ENCODE measurements around the gene CDH4.

The CDH4 gene

DNA sequence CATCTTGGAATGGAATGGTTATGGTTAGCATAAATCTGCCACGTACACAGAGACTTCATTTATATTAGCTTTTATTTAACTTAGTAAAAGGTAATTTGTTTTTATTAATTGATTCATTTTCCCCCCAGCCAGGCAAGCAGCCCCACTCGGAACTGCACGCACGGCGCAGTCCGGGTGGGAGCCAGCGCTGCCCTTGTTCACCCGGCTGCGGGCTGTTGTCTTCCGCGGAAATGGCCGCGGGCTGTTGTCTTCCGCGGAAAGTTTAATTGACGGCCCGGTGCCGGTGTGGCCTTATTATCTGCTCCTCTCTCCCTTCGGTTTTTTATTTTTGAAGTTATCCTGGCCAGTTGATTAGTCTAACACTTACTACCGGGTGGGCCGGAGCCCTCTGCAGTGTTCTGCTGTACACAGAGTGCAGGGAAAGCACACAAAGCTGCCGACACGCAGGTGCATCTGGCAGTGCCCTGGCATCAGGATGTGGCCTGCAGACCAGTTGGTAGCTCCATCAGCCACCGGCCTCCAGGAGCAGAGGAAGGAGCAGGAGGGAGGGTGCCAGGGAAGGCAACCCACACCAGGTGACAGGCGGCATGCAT lies 270.5 kb downstream of the CDH4 start:
- no peak for DNase-seq

DNA sequence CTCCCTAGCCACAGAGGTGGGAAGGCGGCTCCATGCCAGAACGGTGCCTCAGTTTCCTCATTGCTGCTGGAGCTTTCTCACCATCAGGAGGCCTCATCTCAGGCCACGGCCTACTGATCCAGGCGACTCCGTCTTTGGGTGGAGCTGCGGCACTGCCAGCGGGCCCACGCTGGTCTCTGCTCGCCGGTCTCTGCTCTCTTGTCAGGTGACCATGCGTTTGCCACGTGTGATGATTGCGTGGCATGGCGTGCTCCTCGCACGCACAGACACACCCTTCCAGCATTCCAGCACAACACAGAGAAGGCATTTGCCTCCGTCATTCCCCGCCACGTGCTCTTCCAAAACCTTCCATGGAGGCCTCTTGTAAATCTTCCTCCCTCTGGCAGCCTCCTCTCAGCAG lies 271.1 kb downstream of the CDH4 start:
- no peak for DNase-seq

DNA sequence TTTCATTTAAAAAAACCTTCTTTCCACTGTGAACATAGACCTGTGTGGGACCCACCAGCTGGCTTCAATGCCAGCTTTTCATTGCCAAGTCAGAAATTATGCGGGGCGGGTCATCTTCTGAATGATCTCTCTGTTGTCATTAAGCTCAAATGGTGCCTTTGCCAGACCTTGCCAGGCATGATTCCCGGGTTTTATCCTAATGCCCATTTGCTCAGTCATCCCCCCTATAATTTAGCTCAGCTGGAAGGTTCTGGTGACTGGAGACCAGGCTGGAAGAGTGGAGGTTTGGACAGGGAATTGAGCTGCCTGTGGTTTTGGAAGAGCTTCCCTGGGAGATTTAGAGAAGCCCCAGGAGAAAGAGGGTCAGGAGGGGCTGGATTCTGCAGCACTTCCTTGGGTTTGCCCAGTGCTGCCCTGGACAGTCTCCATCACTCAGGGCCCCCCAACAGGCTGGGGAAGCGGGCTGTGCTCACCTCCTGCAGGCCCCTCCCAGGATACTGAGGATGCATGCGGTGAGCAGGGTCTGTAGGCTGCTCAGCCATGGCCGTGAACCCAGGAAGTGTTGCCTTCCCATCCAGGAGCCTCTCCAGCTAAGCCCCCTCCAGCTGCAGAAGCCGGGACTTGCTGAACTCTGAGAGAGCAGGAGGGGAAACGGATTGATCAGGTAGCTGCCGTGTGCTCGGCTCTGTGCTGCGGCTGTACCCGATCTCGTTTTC lies 273.0 kb downstream of the CDH4 start:
- no peak for DNase-seq

DNA sequence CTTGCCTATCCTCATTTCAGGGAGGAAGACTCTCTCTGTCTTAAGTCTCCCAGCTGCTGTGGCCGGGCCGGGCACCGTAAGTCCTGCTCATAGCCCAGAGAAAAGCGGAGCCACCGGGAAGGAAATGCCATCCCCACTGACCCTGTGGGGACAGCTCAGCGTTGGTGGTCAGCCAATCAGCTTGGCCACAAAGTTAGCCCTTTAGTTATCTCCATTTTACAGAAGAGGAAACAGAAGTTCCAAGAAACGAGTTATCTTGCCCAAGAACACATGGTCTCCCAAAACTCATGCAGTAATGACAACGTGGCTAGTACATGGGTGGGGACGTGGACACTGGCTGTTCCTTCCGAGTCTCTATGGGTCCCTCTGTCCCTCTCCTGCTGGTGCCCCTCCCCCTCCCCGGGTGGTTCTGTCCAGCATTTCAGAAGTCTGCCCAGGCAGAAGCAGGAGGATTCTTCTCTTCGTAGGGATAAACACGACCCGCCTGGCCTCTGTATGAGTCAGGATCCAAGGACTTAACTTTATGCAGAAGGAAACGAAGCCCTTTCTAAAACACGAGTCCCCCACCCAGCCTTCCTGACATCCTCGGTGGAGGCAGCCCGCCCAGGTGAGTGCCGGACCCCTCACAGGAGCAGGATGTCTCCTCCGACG lies 273.8 kb downstream of the CDH4 start:
- DNase-seq, result no peak

DNA sequence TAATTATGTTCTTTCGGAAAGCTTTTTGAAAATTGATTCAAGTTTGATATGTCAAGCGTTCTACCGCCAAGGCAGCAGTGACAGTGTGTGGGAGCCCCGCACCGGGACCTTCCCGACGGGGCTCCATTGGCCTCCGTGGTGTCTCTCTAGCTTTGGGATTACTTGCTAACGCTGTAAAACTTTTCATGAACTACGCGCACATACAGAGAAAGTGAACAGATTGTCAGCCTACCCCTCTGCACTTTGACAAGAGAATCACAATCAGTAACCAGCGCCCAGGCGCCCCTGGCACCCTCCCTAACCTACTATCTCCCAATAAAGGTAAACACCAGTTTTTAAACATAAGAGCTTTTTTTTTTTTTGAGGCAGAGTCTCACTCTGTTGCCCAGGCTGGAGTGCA lies 274.8 kb downstream of the CDH4 start:
- no peak for DNase-seq

DNA sequence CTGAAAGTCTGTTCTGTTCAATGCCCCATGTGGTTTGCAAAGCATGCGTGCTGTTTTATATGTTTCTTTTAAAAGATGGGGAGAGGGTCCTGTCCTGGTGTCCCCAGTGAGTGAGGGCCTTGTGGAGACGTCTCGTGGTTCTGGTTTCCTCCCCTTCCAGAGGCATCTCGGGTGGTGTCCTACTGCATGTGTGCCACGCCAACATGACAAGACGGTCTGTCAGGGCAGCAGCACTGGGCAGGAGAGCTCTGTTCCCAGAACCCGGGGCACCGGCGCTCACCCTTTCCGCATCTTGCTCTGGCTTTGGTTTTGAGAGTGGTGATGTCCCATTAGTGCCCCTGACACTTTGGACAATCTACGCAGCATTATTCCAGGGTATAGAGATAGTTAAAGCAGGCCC lies 275.6 kb downstream of the CDH4 start:
- no peak for DNase-seq

DNA sequence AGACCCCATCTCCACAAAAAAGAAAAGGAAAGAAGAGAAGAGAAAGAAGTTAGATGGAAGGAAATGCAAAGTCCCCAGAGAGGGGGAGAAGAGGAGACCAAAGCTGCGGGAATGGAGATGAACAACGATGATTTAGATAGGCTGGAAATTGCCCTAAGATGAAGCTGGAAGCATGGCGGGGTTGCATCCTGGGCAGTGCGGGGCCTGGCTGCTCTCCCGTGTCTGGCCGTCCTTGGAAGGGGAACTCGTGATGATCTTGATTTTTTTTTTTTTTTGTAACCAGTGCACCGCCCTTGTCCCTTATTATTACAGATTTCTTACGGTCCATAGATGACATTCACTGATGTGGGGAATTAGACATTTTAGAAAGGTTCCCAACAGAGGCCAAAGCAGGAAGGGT lies 276.5 kb downstream of the CDH4 start:
- DNase-seq, result no peak

DNA sequence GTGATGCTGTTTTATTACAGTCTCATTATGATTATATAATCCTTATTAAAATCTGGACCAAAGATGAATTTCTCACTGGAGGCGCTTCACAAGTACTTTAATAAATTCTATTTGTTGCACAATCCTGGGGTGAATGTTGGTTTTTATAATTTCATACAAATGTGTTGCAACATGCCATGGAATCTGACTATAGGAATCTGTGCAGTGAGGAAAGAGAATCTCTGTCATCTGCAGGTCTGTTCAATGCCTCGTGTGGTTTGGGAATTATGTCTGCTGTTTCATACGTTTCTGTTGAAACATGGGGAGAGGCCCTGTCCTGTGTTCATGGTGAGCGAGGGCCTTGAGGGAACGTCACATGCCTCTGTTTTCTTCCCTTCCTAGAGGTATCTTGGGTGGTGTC lies 277.3 kb downstream of the CDH4 start:
- DNase-seq, result no peak

DNA sequence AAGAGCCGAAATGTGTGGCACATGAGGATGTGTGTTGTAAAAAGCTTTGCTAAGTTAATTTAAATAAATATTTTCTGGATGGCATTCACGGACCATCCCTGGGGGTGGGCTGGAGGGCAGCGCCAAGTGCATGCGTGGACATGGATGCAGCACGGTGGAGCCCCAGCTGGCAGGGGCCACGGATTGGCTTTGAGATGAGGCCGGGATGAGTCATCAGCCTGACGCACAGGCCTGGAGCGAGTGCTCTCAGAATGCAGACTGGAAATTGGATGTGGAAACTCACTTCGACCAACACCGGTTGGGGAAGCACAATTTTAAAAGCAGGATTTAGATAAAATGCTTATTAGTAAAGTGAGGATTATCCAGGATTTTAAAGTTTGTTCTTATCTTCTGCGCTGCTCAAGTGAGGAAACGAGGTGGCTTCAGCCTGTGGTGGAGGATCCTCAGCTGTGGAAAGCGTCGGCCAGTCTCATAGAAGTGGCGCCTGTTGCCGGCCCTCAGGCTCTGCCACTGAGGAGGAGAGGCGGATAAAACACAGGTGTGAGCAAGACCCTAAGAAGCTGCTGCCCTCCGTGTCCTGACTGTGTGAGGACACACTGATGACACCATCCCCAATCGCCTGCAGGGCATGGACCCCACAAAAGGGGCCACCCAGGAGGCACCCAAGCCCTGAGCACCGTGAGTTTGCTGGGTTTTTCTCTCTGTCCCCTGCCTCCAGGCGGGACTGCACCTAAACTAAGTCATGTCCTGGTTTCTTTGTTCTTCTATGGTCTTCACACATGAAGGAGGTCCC lies 279.7 kb downstream of the CDH4 start:
- no peak for DNase-seq

DNA sequence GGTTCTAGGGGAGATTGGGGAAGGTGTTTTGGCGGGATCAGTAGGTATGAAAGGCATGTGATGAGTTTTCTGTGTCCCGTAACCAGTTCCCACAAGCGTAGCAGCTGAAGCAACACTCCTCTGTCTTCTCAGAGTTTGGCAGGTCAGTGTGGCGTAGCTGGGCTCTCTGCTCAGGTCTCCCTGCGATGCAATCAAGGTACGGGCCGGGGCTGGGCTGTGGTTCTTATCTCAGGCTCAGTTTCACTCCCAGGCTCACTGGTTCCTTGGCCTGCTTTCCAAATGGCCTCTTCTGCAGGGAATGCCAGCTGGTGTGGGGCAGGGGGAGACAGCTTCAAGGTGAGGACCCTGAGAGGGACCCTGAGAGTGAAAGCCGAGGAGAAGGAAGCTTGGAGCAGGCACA lies 280.7 kb downstream of the CDH4 start:
- DNase-seq, result no peak

DNA sequence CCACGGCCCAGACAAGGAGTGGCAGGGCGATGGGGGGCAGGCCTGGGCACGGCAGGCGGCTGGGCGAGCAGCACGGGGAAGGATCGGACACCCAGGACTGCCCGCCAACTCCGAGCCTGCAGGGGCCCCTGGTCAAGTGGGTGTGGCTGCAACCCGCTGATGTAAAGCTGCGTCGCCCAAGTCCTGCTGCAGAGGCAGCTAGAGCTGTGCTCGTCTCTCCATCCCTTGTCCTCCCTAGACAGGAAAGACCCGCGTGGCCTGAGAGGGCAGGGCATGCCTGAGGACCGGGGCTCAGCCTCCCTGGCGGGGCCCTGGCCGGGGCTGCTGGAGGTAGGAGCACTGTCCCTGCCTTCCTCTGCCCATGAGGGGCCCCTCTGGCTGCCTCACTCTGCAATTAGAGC lies 281.2 kb downstream of the CDH4 start:
- DNase-seq, result no peak

DNA sequence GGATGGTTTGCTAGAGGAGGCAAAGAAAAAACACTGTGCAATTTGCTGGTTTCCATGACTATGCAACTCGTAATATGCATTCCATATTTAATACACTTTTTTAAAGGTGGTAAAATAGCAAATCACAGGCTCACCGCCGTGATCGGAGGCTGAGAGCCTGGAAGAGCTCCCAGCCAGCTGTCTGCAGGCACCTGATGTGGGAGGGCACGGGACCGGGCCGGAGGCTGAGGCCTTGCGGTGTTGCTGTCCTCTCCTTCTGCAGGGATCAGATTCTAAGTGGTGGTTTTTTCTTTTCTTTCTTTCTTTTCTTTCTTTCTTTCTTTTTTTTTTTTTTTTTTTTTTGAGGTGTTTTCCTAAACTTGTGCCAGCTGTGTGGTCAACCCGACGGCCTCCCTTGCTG lies 282.3 kb downstream of the CDH4 start:
- DNase-seq, result no peak

DNA sequence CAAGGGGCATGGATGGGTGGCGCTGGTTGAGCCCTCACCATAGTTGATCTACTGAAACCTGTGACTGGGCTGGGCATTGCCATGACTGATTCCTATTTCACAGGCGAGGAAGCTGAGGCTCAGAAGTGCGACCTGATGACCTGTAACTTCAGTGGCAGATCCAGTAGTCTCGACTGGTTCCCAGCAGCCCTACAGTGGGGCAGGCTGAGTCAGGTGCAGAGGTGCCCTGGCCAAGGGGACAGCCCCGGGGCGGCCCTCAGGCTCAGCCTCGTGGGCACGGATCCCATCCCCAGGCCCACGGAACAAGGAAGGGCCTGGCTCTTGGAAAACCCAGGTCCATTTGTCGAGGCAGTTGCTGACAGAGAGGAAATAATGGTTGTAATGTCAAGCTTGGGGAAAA lies 283.0 kb downstream of the CDH4 start:
- no peak for DNase-seq

DNA sequence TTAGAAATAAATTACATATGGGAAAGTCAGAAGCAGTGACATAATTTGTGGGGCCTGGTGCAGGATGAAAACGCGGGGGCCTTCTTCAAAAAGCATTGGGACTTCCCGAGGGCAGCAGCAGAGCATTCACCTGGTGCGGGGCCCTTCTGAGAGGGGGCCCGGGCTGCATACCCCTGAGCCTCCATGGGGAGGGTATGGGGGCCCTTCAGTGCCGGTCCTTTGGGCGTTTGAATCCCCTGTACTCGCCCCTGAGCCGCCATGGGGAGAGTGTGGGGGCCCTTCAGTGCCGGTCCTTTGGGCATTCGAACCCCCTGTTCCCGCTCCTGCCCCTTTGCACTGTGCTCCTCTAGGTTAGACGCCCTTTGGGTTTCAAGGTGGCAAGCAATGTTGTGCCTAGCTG lies 283.5 kb downstream of the CDH4 start:
- DNase-seq, result no peak

DNA sequence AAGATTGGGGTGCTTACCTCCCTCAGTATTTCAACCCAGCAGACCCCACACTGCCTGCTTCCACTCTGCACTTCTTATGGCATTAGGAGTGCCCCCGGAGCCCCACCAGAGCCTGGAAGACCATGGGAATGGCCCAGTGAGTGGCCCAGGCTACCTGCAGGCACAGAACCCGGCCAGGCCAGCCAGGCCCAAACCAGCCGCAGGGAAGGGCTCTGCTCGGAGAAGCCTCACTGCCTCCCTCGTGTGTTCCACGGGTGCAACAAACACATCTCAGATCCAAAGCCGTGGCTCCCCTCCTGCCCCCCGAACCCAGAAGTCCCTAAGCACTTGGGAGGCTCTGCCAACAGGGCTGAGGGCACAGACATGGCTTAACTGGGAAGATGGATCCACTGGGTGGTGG lies 283.9 kb downstream of the CDH4 start:
- DNase-seq, result no peak

DNA sequence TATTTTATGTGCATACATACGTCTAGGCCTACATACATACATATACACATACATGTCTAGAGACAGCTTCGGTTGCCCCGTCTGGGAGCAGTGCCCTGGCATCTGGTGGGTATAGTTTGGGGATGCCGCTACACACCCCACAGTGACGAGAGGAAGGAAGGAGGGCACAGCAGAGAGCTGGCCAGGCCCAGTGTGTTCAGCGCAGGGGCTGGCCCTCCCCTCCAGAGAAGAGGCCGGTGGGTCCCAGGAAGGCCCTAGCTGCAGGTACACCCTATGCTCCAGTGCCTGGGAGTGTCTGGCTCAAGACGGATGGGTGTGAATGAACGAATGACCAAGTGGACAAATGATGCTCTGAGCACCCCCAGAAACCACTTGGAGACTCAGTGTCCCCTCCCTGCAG lies 284.6 kb downstream of the CDH4 start:
- no peak for DNase-seq

DNA sequence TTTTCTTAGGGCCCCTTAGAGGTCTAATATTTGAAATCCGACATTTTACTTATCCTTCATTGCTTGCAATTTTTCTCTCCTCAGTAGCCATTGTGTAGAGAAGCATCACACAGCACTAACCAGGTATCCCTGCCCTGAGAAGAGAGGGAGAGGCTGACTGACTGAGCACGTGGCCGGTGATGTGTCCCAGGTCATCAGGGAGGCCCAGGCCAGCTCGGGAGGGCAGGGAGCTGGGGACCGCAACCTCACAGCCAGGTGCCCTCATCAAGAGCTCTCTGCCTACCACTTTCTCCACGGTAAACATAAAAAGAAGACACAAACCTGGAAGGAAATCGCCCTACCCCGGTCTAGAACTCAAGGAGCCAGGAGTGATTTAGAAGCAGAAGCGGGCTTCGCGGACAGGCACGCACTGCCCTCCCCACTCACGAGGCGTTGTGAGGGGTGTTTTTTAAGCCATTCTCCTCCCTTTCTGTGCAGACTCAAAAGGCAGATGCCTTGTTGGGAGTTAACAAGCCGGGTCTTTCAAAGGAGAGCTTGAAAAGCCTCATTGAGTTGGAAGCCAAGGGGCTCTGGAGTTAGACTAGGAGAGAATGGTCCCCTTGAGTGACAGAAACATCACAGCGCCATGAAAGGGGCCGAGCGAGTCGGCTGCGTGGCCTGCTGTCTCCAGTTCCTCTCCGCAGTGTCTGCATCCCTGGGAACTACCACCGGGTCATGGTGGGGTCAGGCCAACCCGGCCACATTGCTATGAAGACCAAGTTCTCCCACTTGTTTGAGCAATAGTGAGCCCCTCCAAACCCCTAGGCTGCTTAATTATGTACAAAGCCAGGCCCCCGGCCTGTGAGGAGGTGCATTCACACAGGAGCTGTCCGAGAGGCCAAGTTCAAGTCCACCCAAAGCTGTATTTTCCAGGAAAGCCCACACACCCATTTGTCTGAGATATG lies 285.4 kb downstream of the CDH4 start:
- DNase-seq, result no peak

DNA sequence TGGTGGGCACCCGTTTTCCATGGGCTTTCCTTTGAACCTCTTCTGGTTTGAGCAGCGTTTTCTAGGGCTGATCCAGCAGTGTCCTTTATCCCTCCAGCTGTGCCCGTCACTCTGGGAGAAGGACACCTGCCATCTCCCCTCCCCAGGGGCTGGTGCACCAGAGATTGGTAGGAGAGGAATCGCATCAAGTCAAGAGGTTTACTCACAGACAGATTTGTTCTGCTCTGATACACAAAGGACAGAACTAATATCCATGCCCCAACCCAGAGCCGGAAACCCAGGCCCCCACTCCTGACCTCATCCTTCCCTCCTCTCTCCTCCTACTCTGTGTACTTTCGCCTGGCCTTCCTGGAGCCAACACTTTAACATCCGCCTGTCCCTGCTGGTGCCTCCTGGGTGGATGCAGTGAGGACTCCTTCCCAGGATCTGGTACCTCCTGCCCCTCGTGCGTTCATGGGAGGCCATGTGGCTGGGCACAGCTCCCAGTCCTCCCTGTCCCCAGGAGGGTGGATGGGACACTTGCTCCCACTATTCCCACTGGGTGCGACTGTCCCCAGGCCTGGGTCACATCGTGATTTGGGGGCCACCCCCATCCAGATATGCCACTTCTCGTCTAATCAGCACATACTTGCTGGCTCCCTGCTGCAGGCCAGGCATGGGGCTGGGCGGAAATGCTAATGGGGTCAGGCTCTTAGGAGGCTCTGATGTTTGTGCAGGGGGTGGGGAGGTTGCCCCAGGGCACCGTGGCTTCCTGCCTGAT lies 286.3 kb downstream of the CDH4 start:
- DNase-seq, result no peak

DNA sequence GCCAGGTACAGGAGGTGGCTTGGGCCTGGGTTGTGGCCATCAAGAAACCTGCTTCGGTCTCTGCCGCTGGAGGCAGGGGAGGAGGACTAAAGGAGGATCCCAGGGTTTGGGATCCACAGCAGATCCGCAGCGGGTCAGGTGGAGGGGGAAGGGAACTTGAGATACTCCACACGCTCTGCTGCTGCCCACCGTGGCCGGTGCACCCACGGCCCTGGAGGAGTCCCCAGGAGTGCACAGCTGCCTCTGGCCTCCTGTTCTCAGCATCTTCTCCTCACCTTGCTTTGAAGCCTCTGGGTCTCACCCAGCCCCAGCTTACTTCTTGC lies 286.8 kb downstream of the CDH4 start:
- DNase-seq, result no peak

DNA sequence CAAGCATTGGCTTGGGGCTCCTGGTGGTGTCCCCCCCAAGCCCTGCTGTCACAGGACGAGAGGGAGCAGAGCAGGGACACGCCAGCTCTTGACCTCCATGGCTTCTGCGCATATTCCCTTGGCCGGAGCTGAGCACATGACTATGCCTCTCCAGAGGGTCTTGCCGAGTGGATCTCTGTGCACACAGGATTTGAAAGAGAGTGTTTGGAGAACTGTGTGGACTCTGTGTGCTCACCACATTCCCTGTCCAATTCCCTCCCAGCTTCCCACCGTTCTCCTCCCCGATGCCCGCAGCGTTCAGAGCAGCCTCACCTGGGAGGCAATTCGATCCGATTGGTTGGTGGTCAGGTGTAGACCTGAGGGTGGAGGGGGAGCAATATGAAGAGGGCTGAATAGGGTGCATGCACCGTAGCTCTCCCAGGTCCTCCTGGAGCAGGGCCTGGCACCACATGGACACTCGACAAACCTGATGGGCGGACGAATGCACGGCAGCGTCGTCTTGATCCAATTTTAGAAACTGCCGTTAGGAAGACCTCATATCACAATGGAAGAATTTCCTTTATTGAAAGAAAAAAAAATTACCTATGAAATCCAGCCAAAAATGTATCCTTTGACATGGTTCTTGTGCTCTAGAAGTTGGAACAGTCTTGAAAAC lies 287.8 kb downstream of the CDH4 start:
- DNase-seq, result no peak

DNA sequence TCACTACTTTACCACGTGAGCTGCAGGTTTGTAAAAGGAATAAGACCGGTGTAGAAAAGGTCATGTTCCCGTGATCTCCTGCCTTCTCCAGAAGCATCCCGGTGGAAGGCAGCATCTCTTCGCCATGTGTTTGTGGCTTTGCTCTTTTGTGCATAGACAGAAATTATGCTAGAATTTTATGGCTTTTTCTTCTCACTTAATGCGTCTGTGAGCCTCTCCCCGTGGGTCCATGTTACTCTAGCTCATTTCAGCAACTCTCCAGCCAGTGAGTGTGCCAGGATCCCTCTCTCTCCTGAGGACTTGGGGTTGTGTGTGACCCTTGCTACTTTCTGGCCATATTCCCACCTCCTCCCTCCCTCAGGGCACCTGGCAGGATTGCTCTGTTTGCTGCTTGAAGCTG lies 289.5 kb downstream of the CDH4 start:
- no peak for DNase-seq

DNA sequence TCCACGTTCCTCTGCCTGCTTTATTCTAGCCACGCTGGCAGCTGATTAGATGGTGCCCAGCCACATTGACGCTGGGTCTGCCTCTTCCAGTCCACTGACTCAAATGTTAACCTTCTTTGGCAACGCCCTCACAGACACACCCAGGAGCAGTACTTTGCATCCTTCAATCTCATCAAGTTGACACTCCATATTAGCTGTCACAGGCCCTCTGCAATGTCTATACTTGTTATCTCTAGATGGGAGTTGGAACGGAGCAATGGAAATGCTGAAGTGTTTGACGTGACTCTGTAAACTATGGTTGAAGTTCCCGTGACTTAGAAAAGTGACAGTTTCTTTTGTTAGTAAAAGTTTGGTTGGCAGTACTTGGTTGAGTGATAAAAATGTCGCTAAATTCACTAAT lies 291.0 kb downstream of the CDH4 start:
- DNase-seq, result no peak
